ENCODE data around the gene GUCA2A. TPM values are rescaled to one million over a fixed set of nuclear protein-coding genes. Genes with fewer than 3 reads are reported as not detected.

GUCA2A gene
- total and polyA plus RNA-seq, 2 of the 8 experiments (the other 6 are each of a cell fraction or from before 2014, with no cell fraction given) = not detected

DNA sequence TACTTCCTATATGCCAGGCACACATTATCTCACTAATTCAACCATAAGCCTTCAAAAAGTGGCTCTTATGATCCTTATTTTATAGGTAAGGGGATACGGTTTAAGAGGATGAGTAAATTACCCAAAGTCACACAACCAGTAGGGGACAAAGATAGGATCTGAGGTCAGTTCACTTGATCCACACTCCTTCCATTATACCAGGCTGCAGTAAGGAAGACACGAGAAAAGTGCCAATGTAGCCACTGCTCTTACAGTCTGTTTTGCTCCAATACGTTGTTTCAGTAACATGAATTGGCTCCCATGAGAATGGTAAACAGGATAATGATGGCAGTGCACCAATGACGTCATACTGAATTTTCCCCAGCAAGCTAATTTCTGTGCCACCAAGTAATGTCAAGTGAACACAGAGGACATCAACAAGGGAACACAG lies 15.4 kb upstream of the GUCA2A start:
- no peaks in the 10 kb centered on the region for H3K79me2 ChIP-seq (ENCODE audit: control insufficient read depth in 1 of 2, insufficient read depth in 2 of 2, low read length in 2 of 2)
- no peak overlapping the region for H2BK12ac ChIP-seq (ENCODE audit: low read depth, low read length)
- H3K9ac ChIP-seq (replicated peaks in 1 of 4; ENCODE audit: extremely low read depth in 1 of 4, low read depth in 3 of 4, low read length in 3 of 4) = no peak overlapping the region
- H4K8ac ChIP-seq (ENCODE audit: extremely low read depth, insufficient read depth, low read length) = no peak overlapping the region
- H4K5ac ChIP-seq (ENCODE audit: insufficient read length, low read depth, low read length) = no peak overlapping the region
- ChIA-PET CTCF (ENCODE audit: partially characterized antibody) (no interaction called here), POLR2A (ENCODE audit: partially characterized antibody) (no interaction called here)
- no peak overlapping the region for H2AFZ ChIP-seq (ENCODE audit: low read length)
- H3K56ac ChIP-seq (replicated peaks; ENCODE audit: insufficient read length, low read depth, low read length) = no peak overlapping the region
- H3K4me1 ChIP-seq (replicated peaks in 1 of 4; ENCODE audit: control insufficient read depth in 3 of 4, insufficient read depth in 4 of 4, low read length in 3 of 4) = peaks cover 0 to 3% (median 0%) of the 10 kb centered on the region in 4 experiments; a peak in 1 of 7 replicates
- no peak for DNase-seq (ENCODE audit: low read depth in 1 of 2, low spot score in 2 of 2)
- no peaks in the 10 kb centered on the region for H4K20me1 ChIP-seq (replicated peaks in 1 of 2; ENCODE audit: control insufficient read depth in 1 of 2, insufficient read depth in 2 of 2, low read length in 2 of 2)
- no peak overlapping the region for H2BK15ac ChIP-seq (ENCODE audit: low read length)
- H3K4me2 ChIP-seq (ENCODE audit: insufficient read depth in 1 of 2, low read depth in 2 of 2, low read length in 2 of 2) = no peak overlapping the region
- FAIRE-seq = no peak
- no peak overlapping the region for H2BK20ac ChIP-seq (ENCODE audit: low read length)
- peaks cover 0 to 20% (median 8%) of the 10 kb centered on the region in 4 experiments; a peak in 5 of 8 replicates for H3K36me3 ChIP-seq (ENCODE audit: control insufficient read depth in 2 of 4, insufficient read depth in 4 of 4, low read length in 3 of 4)
- no peaks in the 10 kb centered on the region for H3K79me1 ChIP-seq (ENCODE audit: low read depth, low read length)
- no peaks in the 10 kb centered on the region; the same call in 1 of the 2 replicates for H3K23me2 ChIP-seq (ENCODE audit: low read depth, low read length)
- H3K23ac ChIP-seq (ENCODE audit: insufficient read length) = no peak overlapping the region
- H2BK120ac ChIP-seq (replicated peaks; ENCODE audit: low read depth, low read length) = no peak overlapping the region
- WGBS, 2 experiments (ENCODE audit: extremely low coverage in 1 of 2, insufficient coverage in 1 of 2, insufficient read length in 1 of 2, insufficient replicate concordance in 2 of 2, low coverage in 1 of 2, low lambda C conversion rate in 2 of 2, missing lambda C conversion rate in 1 of 2) = 89% methylated on average over 4 of the region's 4 CpGs; no CpG with 5 or more reads in 1 of the 2 experiments
- H3K4me3 ChIP-seq (ENCODE audit: extremely low read depth in 1 of 4, insufficient read depth in 2 of 4, low read depth in 3 of 4, low read length in 4 of 4) = no peak overlapping the region
- H4K91ac ChIP-seq (replicated peaks; ENCODE audit: insufficient read length, low read length) = no peak overlapping the region
- no peak overlapping the region for H3K27ac ChIP-seq (ENCODE audit: low read depth, low read length)
- no peaks in the 10 kb centered on the region for H3K27me3 ChIP-seq (replicated peaks in 1 of 4; ENCODE audit: control insufficient read depth in 3 of 4, extremely low read depth in 1 of 4, insufficient read depth in 3 of 4, low read length in 3 of 4)
- H3K9me3 ChIP-seq (ENCODE audit: insufficient read depth in 2 of 2, low read depth in 1 of 2, low read length in 1 of 2) = no peaks in the 10 kb centered on the region
- H2AK5ac ChIP-seq (ENCODE audit: low read depth, low read length) = no peak overlapping the region
- no peak overlapping the region for H3K18ac ChIP-seq (ENCODE audit: extremely low read depth, low read length)
- no peak overlapping the region for H3K4ac ChIP-seq (replicated peaks; ENCODE audit: insufficient read length, low read depth, low read length)
- no peak overlapping the region for H2BK5ac ChIP-seq (ENCODE audit: low read depth, low read length)
- no peak overlapping the region for H3K14ac ChIP-seq (ENCODE audit: insufficient read length)
- TF ChIP-seq NANOG (IDR thresholded peaks at IDR 0.05; ENCODE audit: insufficient read depth, low read depth, low read length, poor library complexity, severe bottlenecking) (no peak), RFX5 (IDR thresholded peaks at IDR 0.05; ENCODE audit: borderline replicate concordance, low read depth, low read length) (no peak), NRF1 (IDR thresholded peaks at IDR 0.05; ENCODE audit: low read depth, low read length) (no peak), KDM1A (IDR thresholded peaks at IDR 0.05; ENCODE audit: borderline replicate concordance, low read length) (no peak), POLR2A (IDR thresholded peaks at IDR 0.05; ENCODE audit: control extremely low read depth in 1 of 2, low read depth in 2 of 2, low read length in 2 of 2) (no peak), HDAC6 (IDR thresholded peaks at IDR 0.05; ENCODE audit: low read depth, low read length) (no peak), MAFK (IDR thresholded peaks at IDR 0.05; ENCODE audit: low read depth, low read length) (no peak), TAF1 (IDR thresholded peaks at IDR 0.05; ENCODE audit: low read depth, low read length) (no peak), BCL11A (IDR thresholded peaks at IDR 0.05; ENCODE audit: low read depth in 2 of 2, low read length in 2 of 2) (no peak), CBX8 (IDR thresholded peaks at IDR 0.05; ENCODE audit: borderline replicate concordance, low read depth, low read length) (no peak), EGR1 (IDR thresholded peaks at IDR 0.05; ENCODE audit: borderline replicate concordance, low read depth, low read length) (no peak), EP300 (IDR thresholded peaks at IDR 0.05; ENCODE audit: borderline replicate concordance in 1 of 2, low read depth in 2 of 2, low read length in 2 of 2) (no peak), SIRT6 (IDR thresholded peaks at IDR 0.05; ENCODE audit: low read length) (no peak), BACH1 (IDR thresholded peaks at IDR 0.05; ENCODE audit: low read length) (no peak)

Measured in H1 (cell line).